HUES6 (cell line): ENCODE measurements around the gene SH2D2A.

Experiments
- H3K27ac ChIP-seq: 2 replicates; pipeline ENCODE4 v1.7.0; 2013; ENCODE audit warnings: low read depth, mild to moderate bottlenecking, low read length, inconsistent platforms
- H3K27me3 ChIP-seq: 2 replicates; pipeline ENCODE4 v1.6.1; 2013; ENCODE audit warnings: low read length; ENCODE audit not compliant: control insufficient read depth, insufficient read depth
- H3K36me3 ChIP-seq: 2 replicates; pipeline ENCODE4 v1.6.1; 2013; ENCODE audit warnings: low read length; ENCODE audit not compliant: control insufficient read depth, insufficient read depth
- H3K4me1 ChIP-seq: 2 replicates; pipeline ENCODE4 v1.6.1; 2013; ENCODE audit warnings: low read length; ENCODE audit not compliant: control insufficient read depth, insufficient read depth
- H3K4me3 ChIP-seq: 2 replicates; pipeline ENCODE4 v1.5.1; 2013; ENCODE audit warnings: low read depth, low read length
- H3K9ac ChIP-seq: one replicate; pipeline ENCODE4 v1.6.1; 2013; ENCODE audit warnings: mild to moderate bottlenecking, low read length
- H3K9me3 ChIP-seq: 2 replicates; pipeline ENCODE4 v1.6.1; 2013; ENCODE audit warnings: low read depth, low read length; ENCODE audit not compliant: control insufficient read depth, insufficient read depth

SH2D2A gene

GRCh38 chr1:156816561-156817328 is at the start of gene SH2D2A:
TSS of gene SH2D2A (minus strand) at chr1:156816848. CDS start at chr1:156816708, 140 bp downstream.
- Histone ChIP-seq H3K4me1 (peaks cover 36% of the 10 kb centered on the region), H3K36me3 (no peaks in the 10 kb centered on the region), H3K9me3 (no peaks in the 10 kb centered on the region), H3K27ac (no peak within 1 kb of the TSS), H3K27me3 (peaks cover 54% of the 10 kb centered on the region), H3K9ac (peak within 1 kb of the TSS; percentile 13), H3K4me3 (no peak within 1 kb of the TSS)

GRCh38 chr1:156865865-156866248 is 49.2 kb upstream of the SH2D2A start:
- no peak overlapping the region for H3K9ac ChIP-seq
- no peak overlapping the region for H3K4me3 ChIP-seq
- no peaks in the 10 kb centered on the region for H3K36me3 ChIP-seq
- no peaks in the 10 kb centered on the region for H3K9me3 ChIP-seq
- no peak overlapping the region for H3K27ac ChIP-seq
- peaks cover 11% of the 10 kb centered on the region for H3K4me1 ChIP-seq
- H3K27me3 ChIP-seq = peaks cover 59% of the 10 kb centered on the region

- Histone ChIP-seq H3K9me3 (no peaks in the 10 kb centered on the region), H3K4me3 (no peak overlapping the region), H3K4me1 (peaks cover 11% of the 10 kb centered on the region), H3K36me3 (no peaks in the 10 kb centered on the region), H3K27me3 (peaks cover 65% of the 10 kb centered on the region), H3K27ac (no peak overlapping the region), H3K9ac (no peak overlapping the region)
Measured at GRCh38 chr1:156865258-156865657, 48.6 kb upstream of the SH2D2A start.

- Histone ChIP-seq H3K9me3 (no peaks in the 10 kb centered on the region), H3K4me3 (no peak overlapping the region), H3K27me3 (peaks cover 69% of the 10 kb centered on the region), H3K9ac (no peak overlapping the region), H3K4me1 (peaks cover 13% of the 10 kb centered on the region), H3K36me3 (no peaks in the 10 kb centered on the region), H3K27ac (no peak overlapping the region)
Measured at GRCh38 chr1:156864796-156865195, 48.1 kb upstream of the SH2D2A start.

- H3K27me3 ChIP-seq = peaks cover 79% of the 10 kb centered on the region
- H3K9me3 ChIP-seq = no peaks in the 10 kb centered on the region
- H3K27ac ChIP-seq = no peak overlapping the region
- H3K4me3 ChIP-seq = no peak overlapping the region
- H3K9ac ChIP-seq = no peak overlapping the region
- H3K4me1 ChIP-seq = peaks cover 20% of the 10 kb centered on the region
- H3K36me3 ChIP-seq = no peaks in the 10 kb centered on the region
Measured at GRCh38 chr1:156863631-156864030, 47.0 kb upstream of the SH2D2A start.

GRCh38 chr1:156862997-156863599 is 46.5 kb upstream of the SH2D2A start:
- H3K27me3 ChIP-seq = peaks cover 79% of the 10 kb centered on the region
- no peak overlapping the region for H3K9ac ChIP-seq
- H3K36me3 ChIP-seq = no peaks in the 10 kb centered on the region
- peaks cover 25% of the 10 kb centered on the region for H3K4me1 ChIP-seq
- H3K9me3 ChIP-seq = no peaks in the 10 kb centered on the region
- H3K4me3 ChIP-seq = no peak overlapping the region
- no peak overlapping the region for H3K27ac ChIP-seq

GRCh38 chr1:156862584-156862983 is 45.9 kb upstream of the SH2D2A start:
- Histone ChIP-seq H3K9me3 (no peaks in the 10 kb centered on the region), H3K4me1 (peaks cover 29% of the 10 kb centered on the region), H3K27ac (no peak overlapping the region), H3K36me3 (no peaks in the 10 kb centered on the region), H3K9ac (no peak overlapping the region), H3K4me3 (no peak overlapping the region), H3K27me3 (peaks cover 82% of the 10 kb centered on the region)

- no peaks in the 10 kb centered on the region for H3K36me3 ChIP-seq
- H3K9ac ChIP-seq = no peak within 1 kb of the TSS
- peaks cover 97% of the 10 kb centered on the region for H3K27me3 ChIP-seq
- no peaks in the 10 kb centered on the region for H3K9me3 ChIP-seq
- H3K4me3 ChIP-seq = peak within 1 kb of the TSS; percentile 74
- H3K27ac ChIP-seq = no peak within 1 kb of the TSS
- H3K4me1 ChIP-seq = peaks cover 21% of the 10 kb centered on the region
Measured at GRCh38 chr1:156860628-156861423, 44.2 kb upstream of the SH2D2A start, which contains the start of gene NTRK1. TSS of gene NTRK1 (plus strand) at chr1:156860865. CDS start at chr1:156860935, 70 bp downstream.

GRCh38 chr1:156860113-156860627 is 43.5 kb upstream of the SH2D2A start:
- Histone ChIP-seq H3K9ac (no peak overlapping the region), H3K27ac (no peak overlapping the region), H3K4me1 (peaks cover 21% of the 10 kb centered on the region), H3K27me3 (peaks cover 93% of the 10 kb centered on the region), H3K4me3 (peak overlapping the region; percentile 74), H3K36me3 (no peaks in the 10 kb centered on the region), H3K9me3 (no peaks in the 10 kb centered on the region)

- H3K27me3 ChIP-seq = peaks cover 93% of the 10 kb centered on the region
- peak overlapping the region; percentile 17 for H3K9ac ChIP-seq
- peaks cover 21% of the 10 kb centered on the region for H3K4me1 ChIP-seq
- H3K9me3 ChIP-seq = no peaks in the 10 kb centered on the region
- no peak overlapping the region for H3K27ac ChIP-seq
- peak overlapping the region; percentile 74 for H3K4me3 ChIP-seq
- H3K36me3 ChIP-seq = no peaks in the 10 kb centered on the region
Measured at GRCh38 chr1:156859523-156860112, 43.0 kb upstream of the SH2D2A start.
